HCEC 1CT (cell line): ENCODE data around the gene TRIM41.
A peak's percentile ranks its signal among the peaks of the same experiment; 100 is the strongest.
"Not testable (repeated sequence)": the region's sequence is repeated elsewhere in the genome, so short reads cannot be mapped to it uniquely, and the experiment has no call there.

Experiments
- DNase-seq: peaks from one replicate; pipeline ENCODE4 v3.0.0-alpha.2; 2017

TRIM41 gene

DNA sequence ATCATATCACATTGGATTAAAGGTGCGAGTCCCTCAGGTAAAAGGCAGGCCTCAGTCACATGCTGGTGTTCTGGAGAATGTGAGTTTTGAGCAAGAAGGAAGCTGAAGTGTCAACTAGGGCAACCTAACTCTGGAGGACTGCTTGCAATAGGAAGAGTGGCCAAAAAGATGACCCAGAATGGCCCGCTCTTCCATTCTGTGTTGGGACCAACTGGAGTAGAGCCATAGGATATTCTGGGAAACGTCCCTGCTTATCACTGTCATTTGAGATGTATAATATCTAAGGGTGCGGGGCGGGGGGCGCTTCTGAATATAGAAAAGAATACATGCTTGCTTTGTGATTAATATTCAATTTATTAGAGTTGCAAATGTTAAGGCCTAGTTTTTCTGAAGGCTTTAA, 11.0 kb upstream of the TRIM41 start:
- no peak for DNase-seq

DNA sequence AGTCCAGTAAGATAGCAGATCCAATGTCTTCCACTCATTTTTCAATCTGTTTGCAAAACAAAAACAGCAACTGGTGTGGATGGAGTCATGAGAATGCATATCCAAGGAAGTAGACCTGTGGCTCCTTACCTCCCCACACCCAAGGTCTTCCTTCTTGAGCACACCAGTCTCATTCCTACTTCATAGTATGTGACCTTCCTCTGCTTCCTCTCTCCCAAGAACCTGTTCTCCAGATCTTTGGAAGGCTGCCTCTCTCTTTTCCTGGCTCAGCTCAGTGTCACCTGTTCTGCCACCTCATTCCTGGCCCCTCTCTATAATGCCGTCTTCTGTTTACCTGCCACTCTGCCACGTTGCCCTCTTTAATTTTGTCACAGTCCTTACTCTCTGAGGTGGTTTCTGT, 10.1 kb upstream of the TRIM41 start:
- DNase-seq, result no peak

DNA sequence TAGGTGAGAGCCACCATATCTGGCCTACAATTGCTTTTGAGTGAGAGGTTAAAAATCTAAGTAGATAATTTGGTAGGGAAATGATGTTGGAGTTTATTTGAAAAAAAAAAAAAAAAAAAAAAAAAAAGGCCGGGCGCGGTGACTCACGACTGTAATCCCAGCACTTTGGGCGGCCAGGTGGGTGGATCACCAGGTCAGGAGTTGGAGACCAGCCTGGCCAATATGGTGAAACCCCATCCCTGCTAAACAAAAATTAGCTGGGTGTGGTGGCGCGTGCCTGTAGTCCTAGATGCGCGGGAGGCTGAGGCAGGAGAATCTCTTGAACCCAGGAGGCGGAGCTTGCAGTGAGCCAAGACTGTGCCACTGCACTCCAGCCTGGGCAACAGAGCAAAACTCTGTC, 8.8 kb upstream of the TRIM41 start:
- not testable (repeated sequence) for DNase-seq

DNA sequence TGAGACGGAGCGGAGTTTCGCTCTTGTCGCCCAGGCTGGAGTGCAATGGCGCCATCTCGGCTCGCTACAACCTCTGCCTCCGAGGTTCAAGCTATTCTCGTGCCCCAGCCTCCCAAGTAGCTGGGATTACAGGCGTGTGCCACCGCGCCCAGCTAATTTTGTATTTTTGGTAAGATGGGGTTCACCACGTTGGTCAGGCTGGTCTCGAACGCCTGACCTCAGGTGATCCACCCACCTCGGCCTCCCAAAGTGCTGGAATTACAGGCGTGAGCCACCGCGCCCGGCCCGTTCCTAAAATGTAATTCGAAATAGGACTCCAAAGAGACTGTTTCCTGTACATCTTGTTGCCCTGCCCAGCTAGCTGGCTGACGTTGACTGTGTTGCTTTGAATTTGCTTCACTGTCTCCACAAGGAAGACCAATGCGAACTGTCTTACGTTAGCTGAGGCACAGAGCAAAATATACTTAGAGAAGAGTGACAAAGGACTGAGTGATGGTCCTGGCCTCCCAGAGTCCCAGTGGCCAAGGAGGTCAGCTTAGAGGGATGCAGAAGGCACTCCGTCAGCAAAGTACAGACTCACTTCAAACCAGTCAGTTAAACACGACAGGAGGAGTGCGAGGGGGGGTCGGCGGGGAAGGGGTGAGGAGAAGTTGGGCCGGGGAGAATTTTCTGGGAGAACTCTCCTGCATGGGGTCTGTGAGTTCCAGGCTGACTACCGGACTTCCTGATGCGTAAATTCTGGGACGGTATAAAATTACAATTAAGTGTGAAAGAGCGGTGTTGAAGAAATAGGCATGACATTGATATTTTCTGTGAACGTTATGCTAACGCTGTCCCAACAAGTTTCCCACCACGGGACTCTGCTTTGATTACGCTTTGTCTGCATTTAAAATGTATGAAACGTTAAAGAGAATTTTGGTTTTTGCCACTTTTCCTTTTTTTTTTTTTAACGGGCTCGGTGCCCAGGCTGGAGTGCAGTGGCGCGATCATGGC, 6.8 kb upstream of the TRIM41 start:
- no peak for DNase-seq

GRCh38 chr5:181217111-181217802, 5.8 kb upstream of the TRIM41 start:
- DNase-seq, result peak; percentile 53

DNA sequence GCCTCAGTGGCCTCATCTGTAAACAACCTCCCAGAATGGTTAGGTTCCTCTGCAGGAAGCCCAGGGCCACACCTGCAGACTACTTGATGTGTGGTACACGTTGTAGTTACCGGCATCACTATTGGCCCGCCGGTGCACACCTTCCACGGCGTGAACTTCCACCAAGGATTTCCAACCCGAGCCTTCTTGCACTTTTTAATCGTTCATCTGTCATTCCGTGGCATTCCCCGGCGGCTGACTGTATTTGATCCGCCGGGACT, 5.3 kb upstream of the TRIM41 start:
- DNase-seq, result no peak

DNA sequence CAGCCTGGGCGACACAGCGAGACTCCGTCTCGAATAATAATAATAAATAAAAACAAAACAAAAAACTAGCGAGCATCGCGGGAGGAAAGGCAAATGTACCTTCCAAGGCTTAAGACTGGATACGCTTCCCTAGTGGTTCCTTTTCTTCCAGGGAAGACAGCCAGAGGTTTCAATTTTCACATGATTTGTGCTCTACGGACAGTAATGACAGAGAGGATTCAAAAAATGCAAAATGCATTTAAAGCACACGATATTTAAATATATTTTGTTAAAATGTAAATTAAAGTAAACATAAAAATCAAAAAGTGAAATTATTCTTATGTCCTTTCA, 4.3 kb upstream of the TRIM41 start:
- no peak for DNase-seq

DNA sequence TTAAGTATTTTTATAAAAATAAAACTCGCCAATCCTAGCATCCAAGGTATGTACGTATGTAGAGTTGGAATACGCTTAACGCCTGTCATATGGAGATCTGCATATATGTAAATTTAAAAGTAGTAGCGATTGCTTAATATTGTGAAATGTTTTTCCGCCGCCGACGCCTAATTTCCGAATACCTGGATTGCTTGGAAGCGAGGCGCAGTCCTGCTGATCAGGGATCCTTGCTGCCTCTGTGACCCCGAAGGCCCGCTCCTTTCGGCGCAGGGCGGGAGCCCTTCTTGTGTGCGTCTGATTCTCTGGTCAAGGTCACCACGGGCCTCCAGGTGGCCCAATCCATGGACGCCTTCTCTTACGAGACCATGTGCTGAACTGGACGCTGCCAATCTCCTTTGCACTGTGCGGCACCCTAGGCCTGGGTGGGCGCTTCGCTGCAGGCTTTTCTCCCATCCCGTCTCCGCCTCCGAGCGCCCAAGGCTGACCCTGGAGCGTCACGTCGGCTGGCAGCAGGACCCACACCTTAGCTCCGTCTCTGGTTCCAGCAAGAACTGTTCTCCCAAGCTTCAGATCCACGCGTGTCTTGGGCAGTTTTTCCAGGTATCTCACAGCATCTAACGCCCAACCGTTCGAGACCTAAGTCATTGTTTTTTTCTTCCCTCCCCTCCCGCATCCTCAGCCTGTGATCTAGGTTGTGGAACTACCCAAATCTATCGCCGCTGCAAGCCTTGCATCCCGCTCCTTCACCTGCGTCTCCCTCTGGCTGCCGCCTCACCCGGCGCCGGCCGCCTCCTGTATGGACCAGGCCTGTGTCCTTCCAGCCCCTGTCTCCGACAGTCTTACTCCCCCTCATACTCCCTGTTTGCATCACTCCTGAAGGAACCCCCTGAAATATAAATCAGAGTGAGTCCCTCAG, 3.6 kb upstream of the TRIM41 start:
- DNase-seq, result no peak

DNA sequence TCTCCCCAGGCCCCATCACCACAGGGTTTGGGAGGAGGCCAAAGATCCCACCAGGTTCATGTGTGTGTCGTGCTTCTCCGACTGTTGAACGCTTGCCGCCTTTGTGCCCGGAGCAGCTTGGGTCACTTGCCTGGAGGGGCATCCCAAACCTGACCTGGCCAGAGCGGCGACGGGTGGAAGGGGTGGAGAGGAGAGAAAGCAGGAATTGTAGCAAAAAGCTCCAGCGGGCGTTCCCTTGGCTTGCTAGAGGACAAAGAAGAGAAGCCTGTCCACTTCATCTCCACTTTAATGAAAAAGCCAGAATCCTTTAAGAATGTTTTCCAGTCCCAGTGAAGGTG, 2.9 kb upstream of the TRIM41 start:
- no peak for DNase-seq

- no peak for DNase-seq
Measured at GRCh38 chr5:181221105-181221791, 1.8 kb upstream of the TRIM41 start.

- peak; percentile 95 for DNase-seq
Measured at GRCh38 chr5:181221792-181222629, 1.1 kb upstream of the TRIM41 start.

GRCh38 chr5:181222630-181223057, 437 bp upstream of the TRIM41 start:
- peak; percentile 47 for DNase-seq

GRCh38 chr5:181223729-181224389, 778 bp downstream of the TRIM41 start:
- DNase-seq, result peak; percentile 11

DNA sequence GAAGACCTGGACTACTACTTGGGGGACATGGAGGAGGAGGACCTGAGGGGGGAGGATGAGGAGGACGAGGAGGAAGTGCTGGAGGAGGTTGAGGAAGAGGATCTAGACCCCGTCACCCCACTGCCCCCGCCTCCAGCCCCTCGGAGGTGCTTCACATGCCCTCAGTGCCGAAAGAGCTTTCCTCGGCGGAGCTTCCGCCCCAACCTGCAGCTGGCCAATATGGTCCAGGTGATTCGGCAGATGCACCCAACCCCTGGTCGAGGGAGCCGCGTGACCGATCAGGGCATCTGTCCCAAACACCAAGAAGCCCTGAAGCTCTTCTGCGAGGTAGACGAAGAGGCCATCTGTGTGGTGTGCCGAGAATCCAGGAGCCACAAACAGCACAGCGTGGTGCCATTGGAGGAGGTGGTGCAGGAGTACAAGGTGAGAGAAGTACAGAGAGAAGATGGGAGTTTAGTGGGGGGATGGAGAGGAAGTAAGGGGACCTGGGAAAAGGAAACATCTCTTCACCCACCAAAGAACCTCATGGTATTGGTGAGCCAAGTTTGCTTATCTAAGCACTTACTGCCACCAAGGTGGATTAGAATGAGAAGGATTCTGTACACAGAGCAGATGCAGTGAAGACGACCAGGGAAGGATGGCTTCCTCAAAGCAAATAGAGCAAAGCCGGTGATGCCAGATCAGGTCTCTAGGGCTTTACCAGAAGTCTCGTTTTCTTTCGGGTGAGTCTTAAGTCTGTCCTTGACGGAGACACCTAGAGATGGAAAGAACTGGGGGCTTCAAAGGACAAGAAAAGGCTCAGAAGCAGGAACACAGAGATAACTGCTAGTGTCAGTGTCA, 1.5 kb downstream of the TRIM41 start:
- DNase-seq, result no peak

DNA sequence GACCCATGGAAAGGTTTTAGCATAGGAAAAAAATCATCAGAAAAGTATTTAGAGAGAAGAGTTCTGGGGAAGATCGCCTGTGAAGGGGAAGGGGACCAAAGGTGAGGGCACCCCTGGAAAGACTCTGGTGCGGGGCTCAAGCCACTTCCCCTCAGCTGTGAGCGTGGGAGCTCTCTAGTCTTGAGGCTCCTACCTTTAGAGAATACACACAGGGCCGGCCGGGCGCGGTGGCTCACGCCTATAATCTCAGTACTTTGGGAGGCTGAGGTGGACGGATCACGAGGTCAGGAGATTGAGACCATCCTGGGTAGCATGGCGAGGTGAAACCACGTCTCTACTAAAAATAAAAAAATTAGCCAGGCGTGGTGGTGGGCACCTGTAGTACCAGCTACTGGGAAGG, 6.9 kb downstream of the TRIM41 start:
- no peak for DNase-seq

DNA sequence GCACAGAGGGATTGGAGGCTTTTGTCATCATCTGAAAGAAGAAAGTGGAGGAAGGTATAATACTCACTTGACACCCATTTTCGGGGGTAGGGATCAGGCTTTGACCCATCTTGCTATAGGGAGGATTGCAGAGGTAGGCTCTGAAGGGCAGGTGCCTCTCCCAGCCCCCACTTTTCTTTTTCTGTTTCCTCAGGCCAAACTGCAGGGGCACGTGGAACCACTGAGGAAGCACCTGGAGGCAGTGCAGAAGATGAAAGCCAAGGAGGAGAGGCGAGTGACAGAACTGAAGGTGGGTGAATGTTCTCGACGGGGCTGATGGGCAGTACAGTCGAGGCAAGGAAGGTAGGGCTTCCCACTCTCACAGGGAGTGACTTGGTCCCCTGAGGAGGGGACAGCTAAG, 7.5 kb downstream of the TRIM41 start:
- no peak for DNase-seq

DNA sequence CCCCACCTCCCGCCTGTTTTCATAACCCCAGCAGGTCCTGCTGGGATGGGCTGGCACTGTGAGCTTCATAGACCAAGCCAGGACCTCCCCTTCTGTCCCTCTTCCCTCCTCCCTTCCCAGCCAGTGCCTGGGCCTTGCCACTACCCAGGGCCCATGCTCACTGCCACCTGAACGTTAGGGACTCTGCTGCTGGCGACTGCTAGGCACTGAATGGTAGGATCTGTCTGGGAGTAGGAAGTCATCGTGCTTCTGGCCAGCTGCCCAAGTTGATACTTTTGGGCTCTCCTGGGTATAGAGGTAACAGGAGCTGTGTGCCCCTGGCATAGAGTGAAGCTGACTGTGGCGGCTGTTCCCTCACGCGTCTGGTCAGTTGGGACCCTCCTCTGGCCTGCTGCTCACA, 8.4 kb downstream of the TRIM41 start:
- DNase-seq, result no peak

DNA sequence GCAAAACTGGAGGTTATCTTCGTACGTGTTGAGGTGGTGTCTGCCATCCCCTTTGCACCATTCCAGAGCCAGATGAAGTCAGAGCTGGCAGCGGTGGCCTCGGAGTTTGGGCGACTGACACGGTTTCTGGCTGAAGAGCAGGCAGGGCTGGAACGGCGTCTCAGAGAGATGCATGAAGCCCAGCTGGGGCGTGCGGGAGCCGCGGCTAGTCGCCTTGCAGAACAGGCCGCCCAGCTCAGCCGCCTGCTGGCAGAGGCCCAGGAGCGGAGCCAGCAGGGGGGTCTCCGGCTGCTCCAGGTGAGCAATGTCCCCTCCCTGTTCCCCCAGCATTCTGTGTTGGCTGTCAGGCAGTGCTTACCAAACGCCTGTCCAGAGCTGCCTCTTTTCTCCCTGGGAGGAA, 9.5 kb downstream of the TRIM41 start:
- DNase-seq, result no peak

DNA sequence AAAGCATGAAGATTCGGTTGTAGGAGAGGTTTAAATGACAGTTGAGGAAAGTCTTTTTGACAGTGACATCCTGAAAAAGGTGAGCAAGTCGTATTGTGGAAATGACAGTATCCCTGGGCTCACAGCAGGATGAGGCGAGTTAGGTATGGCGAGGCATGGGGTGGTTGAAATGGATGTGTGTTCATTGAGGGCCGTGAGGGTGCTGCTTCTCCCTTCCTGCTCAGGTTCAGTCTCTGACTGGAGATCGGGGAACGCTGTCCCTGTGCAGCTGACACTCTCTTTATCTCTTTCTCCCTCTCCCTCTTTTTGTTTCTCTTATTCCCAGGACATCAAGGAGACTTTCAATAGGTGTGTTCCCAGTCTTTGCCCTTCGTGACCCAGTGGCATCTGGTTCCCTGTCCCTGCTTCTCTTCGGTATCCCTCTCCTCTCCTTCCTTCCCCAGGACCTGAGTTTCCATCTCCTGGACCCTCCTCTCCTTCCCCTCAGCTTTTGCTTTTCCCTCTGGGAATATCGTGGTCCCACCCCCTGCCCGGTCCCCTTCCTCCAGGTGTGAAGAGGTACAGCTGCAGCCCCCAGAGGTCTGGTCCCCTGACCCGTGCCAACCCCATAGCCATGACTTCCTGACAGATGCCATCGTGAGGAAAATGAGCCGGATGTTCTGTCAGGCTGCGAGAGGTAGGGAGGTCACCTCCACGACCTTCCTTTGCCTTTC, 10.2 kb downstream of the TRIM41 start:
- no peak for DNase-seq
